ENCODE measurements around the gene PRKAG2.

Gene PRKAG2

GRCh38 chr7:151721694-151722093, 155.2 kb downstream of the PRKAG2 start:
- TF ChIP-seq, protein P1, sequence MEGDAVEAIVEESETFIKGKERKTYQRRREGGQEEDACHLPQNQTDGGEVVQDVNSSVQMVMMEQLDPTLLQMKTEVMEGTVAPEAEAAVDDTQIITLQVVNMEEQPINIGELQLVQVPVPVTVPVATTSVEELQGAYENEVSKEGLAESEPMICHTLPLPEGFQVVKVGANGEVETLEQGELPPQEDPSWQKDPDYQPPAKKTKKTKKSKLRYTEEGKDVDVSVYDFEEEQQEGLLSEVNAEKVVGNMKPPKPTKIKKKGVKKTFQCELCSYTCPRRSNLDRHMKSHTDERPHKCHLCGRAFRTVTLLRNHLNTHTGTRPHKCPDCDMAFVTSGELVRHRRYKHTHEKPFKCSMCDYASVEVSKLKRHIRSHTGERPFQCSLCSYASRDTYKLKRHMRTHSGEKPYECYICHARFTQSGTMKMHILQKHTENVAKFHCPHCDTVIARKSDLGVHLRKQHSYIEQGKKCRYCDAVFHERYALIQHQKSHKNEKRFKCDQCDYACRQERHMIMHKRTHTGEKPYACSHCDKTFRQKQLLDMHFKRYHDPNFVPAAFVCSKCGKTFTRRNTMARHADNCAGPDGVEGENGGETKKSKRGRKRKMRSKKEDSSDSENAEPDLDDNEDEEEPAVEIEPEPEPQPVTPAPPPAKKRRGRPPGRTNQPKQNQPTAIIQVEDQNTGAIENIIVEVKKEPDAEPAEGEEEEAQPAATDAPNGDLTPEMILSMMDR (conservative IDR thresholded peaks at IDR 0.05; ENCODE audit: low read length) = no peak
- TF ChIP-seq EZH2phosphoT487 (IDR thresholded peaks at IDR 0.05; ENCODE audit: borderline replicate concordance) = no peak
- H3K27me3 ChIP-seq (ENCODE audit: insufficient read depth, low read length, poor library complexity, severe bottlenecking) = no peaks in the 10 kb centered on the region
- H4K20me1 ChIP-seq (ENCODE audit: insufficient read depth, low read length, poor library complexity, severe bottlenecking) = no peaks in the 10 kb centered on the region
- no peak overlapping the region for H3K9ac ChIP-seq (ENCODE audit: low read depth, low read length, poor library complexity, severe bottlenecking)
- H3F3A ChIP-seq (ENCODE audit: low read depth) = no peaks in the 10 kb centered on the region
- no peaks in the 10 kb centered on the region for H3K4me1 ChIP-seq (ENCODE audit: insufficient read depth, low read length, poor library complexity, severe bottlenecking)
- no peak overlapping the region for H3K4me2 ChIP-seq (ENCODE audit: low read depth, low read length, poor library complexity, severe bottlenecking)
- H3K79me2 ChIP-seq (ENCODE audit: insufficient read depth, low read length) = no peaks in the 10 kb centered on the region
- no peaks in the 10 kb centered on the region for H3K36me3 ChIP-seq (ENCODE audit: insufficient read depth, low read length)
- H3K4me3 ChIP-seq (ENCODE audit: low read length, poor library complexity, severe bottlenecking) = no peak overlapping the region
- H3K9me3 ChIP-seq (ENCODE audit: insufficient read depth, low read depth, low read length) = no peaks in the 10 kb centered on the region
- H3K9me2 ChIP-seq (replicated peaks; ENCODE audit: low read depth, low read length) = no peaks in the 10 kb centered on the region
- no peak overlapping the region for H2AFZ ChIP-seq (ENCODE audit: low read length)

DNA sequence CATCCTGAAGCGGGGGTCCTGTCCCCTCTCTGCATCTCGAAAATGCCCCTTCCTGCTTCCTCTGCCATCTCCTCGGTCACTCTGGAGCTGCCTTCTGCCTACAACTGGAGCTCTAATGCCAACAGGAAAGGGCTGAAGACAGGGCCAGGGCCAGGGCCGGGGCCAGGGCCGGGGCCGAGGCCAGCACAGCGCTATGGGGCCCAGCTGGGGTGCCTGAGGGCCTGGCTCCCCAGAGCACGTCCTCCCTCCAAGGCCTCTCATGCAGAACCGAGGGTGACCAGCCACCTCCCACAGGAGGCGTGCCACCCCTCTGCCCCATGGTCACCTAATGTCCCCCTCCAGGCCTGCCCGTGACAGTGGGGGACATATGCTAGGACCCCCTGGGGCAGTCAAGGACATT, 155.7 kb downstream of the PRKAG2 start:
- no peak overlapping the region for H3K9ac ChIP-seq (ENCODE audit: low read depth, low read length, poor library complexity, severe bottlenecking)
- no peaks in the 10 kb centered on the region for H3K79me2 ChIP-seq (ENCODE audit: insufficient read depth, low read length)
- no peak for TF ChIP-seq EZH2phosphoT487 (IDR thresholded peaks at IDR 0.05; ENCODE audit: borderline replicate concordance)
- H3K27me3 ChIP-seq (ENCODE audit: insufficient read depth, low read length, poor library complexity, severe bottlenecking) = no peaks in the 10 kb centered on the region
- H3K4me1 ChIP-seq (ENCODE audit: insufficient read depth, low read length, poor library complexity, severe bottlenecking) = no peaks in the 10 kb centered on the region
- H3K4me2 ChIP-seq (ENCODE audit: low read depth, low read length, poor library complexity, severe bottlenecking) = no peak overlapping the region
- H3K36me3 ChIP-seq (ENCODE audit: insufficient read depth, low read length) = no peaks in the 10 kb centered on the region
- H3K4me3 ChIP-seq (ENCODE audit: low read length, poor library complexity, severe bottlenecking) = no peak overlapping the region
- H3K9me3 ChIP-seq (ENCODE audit: insufficient read depth, low read depth, low read length) = no peaks in the 10 kb centered on the region
- H2AFZ ChIP-seq (ENCODE audit: low read length) = no peak overlapping the region
- H4K20me1 ChIP-seq (ENCODE audit: insufficient read depth, low read length, poor library complexity, severe bottlenecking) = no peaks in the 10 kb centered on the region
- no peaks in the 10 kb centered on the region for H3F3A ChIP-seq (ENCODE audit: low read depth)
- no peaks in the 10 kb centered on the region for H3K9me2 ChIP-seq (replicated peaks; ENCODE audit: low read depth, low read length)

GRCh38 chr7:151720280-151720679, 156.6 kb downstream of the PRKAG2 start:
- Histone ChIP-seq H2AFZ (ENCODE audit: low read length) (no peak overlapping the region), H3K4me1 (ENCODE audit: insufficient read depth, low read length, poor library complexity, severe bottlenecking) (no peaks in the 10 kb centered on the region), H3K4me2 (ENCODE audit: low read depth, low read length, poor library complexity, severe bottlenecking) (no peak overlapping the region), H4K20me1 (ENCODE audit: insufficient read depth, low read length, poor library complexity, severe bottlenecking) (no peaks in the 10 kb centered on the region), H3K9ac (ENCODE audit: low read depth, low read length, poor library complexity, severe bottlenecking) (no peak overlapping the region), H3K79me2 (ENCODE audit: insufficient read depth, low read length) (no peaks in the 10 kb centered on the region), H3K27me3 (ENCODE audit: insufficient read depth, low read length, poor library complexity, severe bottlenecking) (no peaks in the 10 kb centered on the region), H3K36me3 (ENCODE audit: insufficient read depth, low read length) (no peaks in the 10 kb centered on the region), H3K9me3 (ENCODE audit: insufficient read depth, low read depth, low read length) (no peaks in the 10 kb centered on the region), H3K4me3 (ENCODE audit: low read length, poor library complexity, severe bottlenecking) (no peak overlapping the region), H3F3A (ENCODE audit: low read depth) (no peaks in the 10 kb centered on the region), H3K9me2 (replicated peaks; ENCODE audit: low read depth, low read length) (no peaks in the 10 kb centered on the region)
- no peak for TF ChIP-seq EZH2phosphoT487 (IDR thresholded peaks at IDR 0.05; ENCODE audit: borderline replicate concordance)

- Histone ChIP-seq H2AFZ (ENCODE audit: low read length) (no peak overlapping the region), H3K4me1 (ENCODE audit: insufficient read depth, low read length, poor library complexity, severe bottlenecking) (no peaks in the 10 kb centered on the region), H3K79me2 (ENCODE audit: insufficient read depth, low read length) (no peaks in the 10 kb centered on the region), H3K27me3 (ENCODE audit: insufficient read depth, low read length, poor library complexity, severe bottlenecking) (no peaks in the 10 kb centered on the region), H3K9me2 (replicated peaks; ENCODE audit: low read depth, low read length) (no peaks in the 10 kb centered on the region), H3K4me2 (ENCODE audit: low read depth, low read length, poor library complexity, severe bottlenecking) (no peak overlapping the region), H3K36me3 (ENCODE audit: insufficient read depth, low read length) (no peaks in the 10 kb centered on the region), H3K4me3 (ENCODE audit: low read length, poor library complexity, severe bottlenecking) (no peak overlapping the region), H3F3A (ENCODE audit: low read depth) (no peaks in the 10 kb centered on the region), H3K9me3 (ENCODE audit: insufficient read depth, low read depth, low read length) (no peaks in the 10 kb centered on the region), H3K9ac (ENCODE audit: low read depth, low read length, poor library complexity, severe bottlenecking) (no peak overlapping the region), H4K20me1 (ENCODE audit: insufficient read depth, low read length, poor library complexity, severe bottlenecking) (no peaks in the 10 kb centered on the region)
- TF ChIP-seq, protein P1 (conservative IDR thresholded peaks at IDR 0.05; ENCODE audit: low read length) = no peak
- no peak for TF ChIP-seq EZH2phosphoT487 (IDR thresholded peaks at IDR 0.05; ENCODE audit: borderline replicate concordance)
Observed at GRCh38 chr7:151719897-151720242, 157.0 kb downstream of the PRKAG2 start.
